ENCODE results near the gene ZNF48. TPM values are rescaled to one million over a fixed set of nuclear protein-coding genes. Genes with fewer than 3 reads are reported as not detected.

ZNF48 gene
- total RNA-seq, 2 experiments from 2014 or later: 17.3 to 18.8 TPM

GRCh38 chr16:30350134-30350871 lies 44.9 kb upstream of the ZNF48 start:
- ChIA-PET POLR2A (interaction anchor here (0.6 to 4.5 kb wide), 4 partner anchors 21 to 270 kb away, joined by 3 to 21 read pairs (median 4); partner anchors contain the start of genes TBC1D10B, ZNF48 and ZNF771), CTCF (ENCODE audit: unreplicated experiment) (interaction anchor here (0.6 to 1.2 kb wide), 3 partner anchors 8 to 21 kb away, joined by 3 to 4 read pairs (median 3); no protein-coding TSS in a partner anchor)
- no peaks in the 10 kb centered on the region for H4K20me1 ChIP-seq (ENCODE audit: insufficient read depth, low read length)
- no peak overlapping the region for H2AFZ ChIP-seq (ENCODE audit: low read length)
- intact Hi-C loops (cut with micrococcal nuclease; ENCODE audit: unreplicated experiment): loop anchor here (10.0 kb wide), 1 partner anchor 286 kb away; the partner anchor contains the start of gene ALDOA
- H3K79me2 ChIP-seq (ENCODE audit: insufficient read depth, low read depth, low read length): peaks cover 37% of the 10 kb centered on the region
- H3K4me2 ChIP-seq (ENCODE audit: low read length): peak overlapping the region; percentile 99
- peak; percentile 79 for DNase-seq (ENCODE audit: low spot score)
- H3K36me3 ChIP-seq (ENCODE audit: insufficient read depth, low read length): peaks cover 54% of the 10 kb centered on the region
- no peaks in the 10 kb centered on the region for H3K9me2 ChIP-seq (ENCODE audit: insufficient read depth, low read length)
- H3K27ac ChIP-seq (ENCODE audit: low read depth, low read length, poor library complexity, severe bottlenecking): peak overlapping the region; percentile 98
- no peaks in the 10 kb centered on the region for H3K9me3 ChIP-seq (ENCODE audit: low read length)
- no TSS peak for BruUV-seq (replicated peaks)
- peaks cover 88% of the 10 kb centered on the region for H3K4me1 ChIP-seq (ENCODE audit: insufficient read depth, low read length, poor library complexity, severe bottlenecking)
- H3K4me3 ChIP-seq (ENCODE audit: low read depth, low read length, poor library complexity, severe bottlenecking): peak overlapping the region; percentile 98
- TF ChIP-seq CTCF (conservative IDR thresholded peaks at IDR 0.05; ENCODE audit: low read length) (no peak), EZH2phosphoT487 (IDR thresholded peaks at IDR 0.05; ENCODE audit: borderline replicate concordance, low read depth, low read length) (no peak)

GRCh38 chr16:30351001-30351441 lies 44.2 kb upstream of the ZNF48 start:
- Histone ChIP-seq H4K20me1 (ENCODE audit: insufficient read depth, low read length) (no peaks in the 10 kb centered on the region), H3K4me1 (ENCODE audit: insufficient read depth, low read length, poor library complexity, severe bottlenecking) (peaks cover 88% of the 10 kb centered on the region), H3K9me3 (ENCODE audit: low read length) (no peaks in the 10 kb centered on the region), H3K9me2 (ENCODE audit: insufficient read depth, low read length) (no peaks in the 10 kb centered on the region), H3K4me2 (ENCODE audit: low read length) (peak overlapping the region; percentile 99), H3K79me2 (ENCODE audit: insufficient read depth, low read depth, low read length) (peaks cover 37% of the 10 kb centered on the region), H3K27ac (ENCODE audit: low read depth, low read length, poor library complexity, severe bottlenecking) (peak overlapping the region; percentile 98), H3K4me3 (ENCODE audit: low read depth, low read length, poor library complexity, severe bottlenecking) (peak overlapping the region; percentile 98), H2AFZ (ENCODE audit: low read length) (no peak overlapping the region), H3K36me3 (ENCODE audit: insufficient read depth, low read length) (peaks cover 55% of the 10 kb centered on the region)
- POLR2A ChIA-PET: interaction anchor here (4.5 kb wide), 1 partner anchor 20 kb away, joined by 21 read pairs; the partner anchor contains the start of gene TBC1D10B
- intact Hi-C loops (cut with micrococcal nuclease; ENCODE audit: unreplicated experiment): loop anchor here (10.0 kb wide), 1 partner anchor 286 kb away; the partner anchor contains the start of gene ALDOA
- no peak for TF ChIP-seq EZH2phosphoT487 (IDR thresholded peaks at IDR 0.05; ENCODE audit: borderline replicate concordance, low read depth, low read length)
- no peak for TF ChIP-seq CTCF (conservative IDR thresholded peaks at IDR 0.05; ENCODE audit: low read length)
- CTCF ChIA-PET (ENCODE audit: unreplicated experiment): interaction anchor here (1.1 to 1.2 kb wide), 2 partner anchors 9 to 20 kb away, joined by 3 read pairs; no protein-coding TSS in a partner anchor
- BruUV-seq (replicated peaks): TSS peak; percentile 14
- peak; percentile 43 for DNase-seq (ENCODE audit: low spot score)

Measured in OCI-LY7 (cell line).